WTC11 (cell line): ENCODE results near the gene AP4M1. TPM values are rescaled to one million over a fixed set of nuclear protein-coding genes. Genes with fewer than 3 reads are reported as not detected.
A peak's percentile ranks its signal among the peaks of the same experiment; 100 is the strongest.

ENCODE experiments used
- ATF1 ChIP-seq: sonication (generic); formaldehyde crosslinking; IDR thresholded peaks from 2 replicates; pipeline ENCODE4 v1.8.1; 2023; ENCODE audit warnings: mild to moderate bottlenecking, moderate library complexity, missing genetic modification reagents
- CBFB ChIP-seq: sonication (generic); formaldehyde crosslinking; IDR thresholded peaks from 2 replicates; pipeline ENCODE4 v1.8.1; 2022; ENCODE audit warnings: mild to moderate bottlenecking, low read depth, missing genetic modification reagents
- CREM ChIP-seq: sonication (generic); formaldehyde crosslinking; IDR thresholded peaks from 2 replicates; pipeline ENCODE4 v1.8.1; 2022; ENCODE audit warnings: mild to moderate bottlenecking, missing genetic modification reagents, moderate library complexity
- ELF4 ChIP-seq: sonication (generic); formaldehyde crosslinking; IDR thresholded peaks from 2 replicates; pipeline ENCODE4 v1.8.1; 2022; ENCODE audit warnings: low read depth, mild to moderate bottlenecking, moderate library complexity, missing genetic modification reagents
- EMX1 ChIP-seq: fragments of 250-450 bp; sonication (Bioruptor Pico); IDR thresholded peaks from 2 replicates; pipeline ENCODE4 v1.8.0; 2021; ENCODE audit warnings: mild to moderate bottlenecking
- FOXP1 ChIP-seq: sonication (generic); formaldehyde crosslinking; IDR thresholded peaks from 2 replicates; pipeline ENCODE4 v1.8.0; 2022; ENCODE audit warnings: missing genetic modification reagents, mild to moderate bottlenecking, moderate library complexity, borderline replicate concordance
- HMGA2 ChIP-seq: fragments of 250-450 bp; sonication (Bioruptor Pico); IDR thresholded peaks from 2 replicates; pipeline ENCODE4 v1.4.0; 2021; ENCODE audit warnings: mild to moderate bottlenecking, moderate library complexity
- JAZF1 ChIP-seq: fragments of 250-450 bp; sonication (Bioruptor Pico); IDR thresholded peaks from 2 replicates; pipeline ENCODE4 v1.9.0; 2021; ENCODE audit warnings: moderate library complexity, mild to moderate bottlenecking, inconsistent platforms
- JUN ChIP-seq: sonication (generic); formaldehyde crosslinking; IDR thresholded peaks from 2 replicates; pipeline ENCODE4 v1.8.0; 2023; ENCODE audit warnings: mild to moderate bottlenecking, missing genetic modification reagents
- KAT7 ChIP-seq: sonication (generic); formaldehyde crosslinking; IDR thresholded peaks from 2 replicates; pipeline ENCODE4 v1.8.1; 2023; ENCODE audit warnings: missing genetic modification reagents, mild to moderate bottlenecking, borderline replicate concordance
- NFYB ChIP-seq: sonication (generic); formaldehyde crosslinking; conservative IDR thresholded peaks from 2 replicates; pipeline ENCODE4 v1.8.0; 2022; ENCODE audit warnings: low read depth, missing genetic modification reagents
- NR2C2 ChIP-seq: sonication (generic); formaldehyde crosslinking; IDR thresholded peaks from 2 replicates; pipeline ENCODE4 v1.8.0; 2022; ENCODE audit warnings: mild to moderate bottlenecking, missing genetic modification reagents
- NR3C1 ChIP-seq: sonication (generic); formaldehyde crosslinking; conservative IDR thresholded peaks from 2 replicates; pipeline ENCODE4 v1.8.1; 2023; ENCODE audit warnings: low read depth, mild to moderate bottlenecking, missing genetic modification reagents
- OVOL2 ChIP-seq: fragments of 250-450 bp; sonication (Bioruptor Pico); IDR thresholded peaks from 2 replicates; pipeline ENCODE4 v1.9.0; 2021; ENCODE audit warnings: mild to moderate bottlenecking, borderline replicate concordance
- SP1 ChIP-seq: sonication (generic); formaldehyde crosslinking; conservative IDR thresholded peaks from 2 replicates; pipeline ENCODE4 v1.8.1; 2022; ENCODE audit warnings: missing genetic modification reagents
- TEAD4 ChIP-seq: sonication (generic); formaldehyde crosslinking; IDR thresholded peaks from 2 replicates; pipeline ENCODE4 v1.8.0; 2022; ENCODE audit warnings: mild to moderate bottlenecking, missing genetic modification reagents
- ZNF121 ChIP-seq: sonication (generic); formaldehyde crosslinking; IDR thresholded peaks from 2 replicates; pipeline ENCODE4 v1.8.0; 2023; ENCODE audit warnings: missing genetic modification reagents
- ZNF232 ChIP-seq: sonication (generic); formaldehyde crosslinking; IDR thresholded peaks from 2 replicates; pipeline ENCODE4 v1.8.0; 2022; ENCODE audit warnings: mild to moderate bottlenecking, missing genetic modification reagents
- ZNF263 ChIP-seq: sonication (generic); formaldehyde crosslinking; IDR thresholded peaks from 2 replicates; pipeline ENCODE4 v1.8.1; 2022; ENCODE audit warnings: low read depth, mild to moderate bottlenecking, moderate library complexity, missing genetic modification reagents
- ZNF423 ChIP-seq: fragments of 250-450 bp; sonication (Bioruptor Pico); IDR thresholded peaks from 2 replicates; pipeline ENCODE4 v2.1.2; 2022; ENCODE audit warnings: mild to moderate bottlenecking, moderate library complexity
- total RNA-seq: library from RNA; stranded (reverse); gene quantifications from 3 replicates; pipeline ENCODE4 v1.2.3, GENCODE V29; 2021
- TF ChIP-seq, protein P1 (sequence below): sonication (generic); formaldehyde crosslinking; IDR thresholded peaks from 2 replicates; pipeline ENCODE4 v1.8.1; 2022; ENCODE audit warnings: low read depth, mild to moderate bottlenecking, moderate library complexity, missing genetic modification reagents, borderline replicate concordance
- TF ChIP-seq, protein P2 (sequence below): fragments of 250-450 bp; sonication (Bioruptor Pico); IDR thresholded peaks from 2 replicates; pipeline ENCODE4 v1.9.0; 2021; ENCODE audit warnings: moderate library complexity, mild to moderate bottlenecking, inconsistent platforms, borderline replicate concordance
- TF ChIP-seq, protein P3 (sequence below): sonication (generic); formaldehyde crosslinking; IDR thresholded peaks from 2 replicates; pipeline ENCODE4 v1.8.0; 2022; ENCODE audit warnings: mild to moderate bottlenecking, missing genetic modification reagents
- TF ChIP-seq, protein P4 (sequence below): fragments of 250-450 bp; sonication (Bioruptor Pico); conservative IDR thresholded peaks from 2 replicates; pipeline ENCODE4 v1.9.0; 2021; ENCODE audit warnings: mild to moderate bottlenecking
- TF ChIP-seq, protein P5 (sequence below): sonication (generic); formaldehyde crosslinking; IDR thresholded peaks from 2 replicates; pipeline ENCODE4 v1.8.0; 2022; ENCODE audit warnings: mild to moderate bottlenecking, missing genetic modification reagents
- TF ChIP-seq, protein P6 (sequence below): sonication (generic); formaldehyde crosslinking; IDR thresholded peaks from 2 replicates; pipeline ENCODE4 v1.8.1; 2023; ENCODE audit warnings: mild to moderate bottlenecking, missing genetic modification reagents, borderline replicate concordance
- TF ChIP-seq, protein P7 (sequence below): sonication (generic); formaldehyde crosslinking; IDR thresholded peaks from 2 replicates; pipeline ENCODE4 v1.8.1; 2023; ENCODE audit warnings: mild to moderate bottlenecking, missing genetic modification reagents

AP4M1 gene
- total RNA-seq, 1 experiment from 2014 or later = 18.0 TPM

DNA sequence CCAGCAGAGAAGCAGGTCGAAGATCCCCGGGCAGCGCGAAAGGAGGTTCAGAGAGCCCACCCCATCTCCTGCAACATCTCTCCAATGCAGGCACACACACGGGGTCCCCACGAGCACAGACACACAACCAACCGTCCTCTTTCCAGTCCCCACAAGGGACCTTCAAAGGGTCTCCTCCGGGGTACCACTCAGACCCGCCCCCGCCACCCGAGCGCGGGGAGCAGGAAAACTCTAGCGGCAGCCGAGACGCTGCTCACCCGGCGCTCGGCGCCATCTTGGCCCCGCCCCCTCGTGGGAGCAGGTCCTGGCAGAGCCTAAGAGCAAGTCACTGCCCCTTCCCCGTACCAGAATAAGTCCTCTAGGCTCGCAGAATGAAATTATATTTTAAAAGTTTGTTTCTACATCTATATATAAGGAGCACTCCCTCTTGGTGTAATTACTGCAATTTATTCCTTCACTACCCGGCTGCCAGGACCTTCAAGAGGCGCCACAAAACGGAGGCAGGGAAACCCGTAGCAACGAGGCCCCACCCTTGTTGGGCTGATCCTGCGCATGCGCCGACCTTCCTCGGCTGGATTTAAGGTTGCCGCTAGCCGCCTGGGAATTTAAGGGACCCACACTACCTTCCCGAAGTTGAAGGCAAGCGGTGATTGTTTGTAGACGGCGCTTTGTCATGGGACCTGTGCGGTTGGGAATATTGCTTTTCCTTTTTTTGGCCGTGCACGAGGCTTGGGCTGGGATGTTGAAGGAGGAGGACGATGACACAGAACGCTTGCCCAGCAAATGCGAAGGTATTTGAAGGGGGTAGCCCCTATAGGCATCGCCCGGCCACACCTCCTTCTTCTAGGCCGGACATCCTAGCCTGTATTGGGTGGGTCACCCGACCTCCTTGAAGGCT lies 17.9 kb downstream of the AP4M1 start, which contains the start of the genes CNPY4 and TAF6 (continued):
- no peak for TF ChIP-seq ZNF263
- no peak for TF ChIP-seq EMX1
- peak; percentile 75 for TF ChIP-seq SP1 (CRISPR knock-in tag)
- TF ChIP-seq, protein P1, sequence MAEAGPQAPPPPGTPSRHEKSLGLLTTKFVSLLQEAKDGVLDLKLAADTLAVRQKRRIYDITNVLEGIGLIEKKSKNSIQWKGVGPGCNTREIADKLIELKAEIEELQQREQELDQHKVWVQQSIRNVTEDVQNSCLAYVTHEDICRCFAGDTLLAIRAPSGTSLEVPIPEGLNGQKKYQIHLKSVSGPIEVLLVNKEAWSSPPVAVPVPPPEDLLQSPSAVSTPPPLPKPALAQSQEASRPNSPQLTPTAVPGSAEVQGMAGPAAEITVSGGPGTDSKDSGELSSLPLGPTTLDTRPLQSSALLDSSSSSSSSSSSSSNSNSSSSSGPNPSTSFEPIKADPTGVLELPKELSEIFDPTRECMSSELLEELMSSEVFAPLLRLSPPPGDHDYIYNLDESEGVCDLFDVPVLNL = no peak
- TF ChIP-seq HMGA2 (CRISPR knock-in tag) = no peak
- TF ChIP-seq CBFB = no peak
- TF ChIP-seq, protein P2, sequence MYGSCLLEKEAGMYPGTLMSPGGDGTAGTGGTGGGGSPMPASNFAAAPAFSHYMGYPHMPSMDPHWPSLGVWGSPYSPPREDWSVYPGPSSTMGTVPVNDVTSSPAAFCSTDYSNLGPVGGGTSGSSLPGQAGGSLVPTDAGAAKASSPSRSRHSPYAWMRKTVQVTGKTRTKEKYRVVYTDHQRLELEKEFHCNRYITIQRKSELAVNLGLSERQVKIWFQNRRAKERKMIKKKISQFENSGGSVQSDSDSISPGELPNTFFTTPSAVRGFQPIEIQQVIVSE (CRISPR knock-in tag) = no peak
- no peak for TF ChIP-seq JUN (CRISPR knock-in tag)
- TF ChIP-seq ZNF232 = peak; percentile 67; the same call in 1 of the 2 replicates
- TF ChIP-seq, protein P3, sequence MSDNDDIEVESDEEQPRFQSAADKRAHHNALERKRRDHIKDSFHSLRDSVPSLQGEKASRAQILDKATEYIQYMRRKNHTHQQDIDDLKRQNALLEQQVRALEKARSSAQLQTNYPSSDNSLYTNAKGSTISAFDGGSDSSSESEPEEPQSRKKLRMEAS (CRISPR knock-in tag) = peak; percentile 23; the same call in 1 of the 2 replicates
- TF ChIP-seq, protein P4, sequence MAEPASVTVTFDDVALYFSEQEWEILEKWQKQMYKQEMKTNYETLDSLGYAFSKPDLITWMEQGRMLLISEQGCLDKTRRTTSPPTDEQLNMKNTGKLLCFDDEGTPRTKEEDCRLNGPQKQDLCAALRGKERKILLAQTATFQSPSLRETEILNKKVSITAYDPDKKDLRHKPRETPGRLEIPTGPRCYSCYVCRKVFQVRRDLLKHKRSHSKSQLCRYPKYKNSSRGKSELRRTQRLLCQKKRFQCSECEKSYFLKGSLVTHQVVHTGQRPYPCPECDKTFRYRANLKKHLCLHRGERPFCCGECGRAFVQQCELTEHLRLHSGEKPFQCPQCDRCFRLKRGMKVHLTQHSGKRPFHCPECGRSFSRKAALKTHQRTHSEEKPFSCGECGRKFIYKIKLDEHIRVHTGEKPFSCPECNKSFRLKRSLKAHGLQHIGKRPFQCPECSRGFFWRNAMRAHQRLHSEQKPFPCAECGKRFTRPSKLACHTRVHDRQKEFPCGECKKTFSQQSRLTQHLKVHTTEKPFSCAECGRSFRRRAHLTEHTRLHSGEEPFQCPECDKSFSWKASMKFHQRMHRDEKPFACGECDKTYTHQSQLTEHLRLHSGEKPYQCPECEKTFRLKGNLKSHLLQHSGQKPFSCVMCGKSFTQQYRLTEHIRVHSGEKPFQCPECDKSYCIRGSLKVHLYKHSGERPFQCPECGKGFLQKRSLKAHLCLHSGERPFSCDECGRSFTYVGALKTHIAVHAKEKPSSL (CRISPR knock-in tag) = no peak
- no peak for TF ChIP-seq KAT7
- TF ChIP-seq JAZF1 (CRISPR knock-in tag) = no peak
- no peak for TF ChIP-seq ELF4 (CRISPR knock-in tag)
- peak; percentile 46; the same call in 1 of the 2 replicates for TF ChIP-seq CREM (CRISPR knock-in tag)
- 0 out of 2 replicates have a peak, but pooled peaks have one; percentile 34 for TF ChIP-seq FOXP1
- no peak; the same call in 1 of the 2 replicates for TF ChIP-seq OVOL2 (CRISPR knock-in tag)
- 0 out of 2 replicates have a peak, but pooled peaks have one; percentile 59 for TF ChIP-seq ATF1 (CRISPR knock-in tag)
- TF ChIP-seq, protein P5, sequence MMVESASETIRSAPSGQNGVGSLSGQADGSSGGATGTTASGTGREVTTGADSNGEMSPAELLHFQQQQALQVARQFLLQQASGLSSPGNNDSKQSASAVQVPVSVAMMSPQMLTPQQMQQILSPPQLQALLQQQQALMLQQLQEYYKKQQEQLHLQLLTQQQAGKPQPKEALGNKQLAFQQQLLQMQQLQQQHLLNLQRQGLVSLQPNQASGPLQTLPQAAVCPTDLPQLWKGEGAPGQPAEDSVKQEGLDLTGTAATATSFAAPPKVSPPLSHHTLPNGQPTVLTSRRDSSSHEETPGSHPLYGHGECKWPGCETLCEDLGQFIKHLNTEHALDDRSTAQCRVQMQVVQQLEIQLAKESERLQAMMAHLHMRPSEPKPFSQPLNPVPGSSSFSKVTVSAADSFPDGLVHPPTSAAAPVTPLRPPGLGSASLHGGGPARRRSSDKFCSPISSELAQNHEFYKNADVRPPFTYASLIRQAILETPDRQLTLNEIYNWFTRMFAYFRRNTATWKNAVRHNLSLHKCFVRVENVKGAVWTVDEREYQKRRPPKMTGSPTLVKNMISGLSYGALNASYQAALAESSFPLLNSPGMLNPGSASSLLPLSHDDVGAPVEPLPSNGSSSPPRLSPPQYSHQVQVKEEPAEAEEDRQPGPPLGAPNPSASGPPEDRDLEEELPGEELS (CRISPR knock-in tag) = no peak
- no peak for TF ChIP-seq ZNF423 (CRISPR knock-in tag)
- TF ChIP-seq, protein P6, sequence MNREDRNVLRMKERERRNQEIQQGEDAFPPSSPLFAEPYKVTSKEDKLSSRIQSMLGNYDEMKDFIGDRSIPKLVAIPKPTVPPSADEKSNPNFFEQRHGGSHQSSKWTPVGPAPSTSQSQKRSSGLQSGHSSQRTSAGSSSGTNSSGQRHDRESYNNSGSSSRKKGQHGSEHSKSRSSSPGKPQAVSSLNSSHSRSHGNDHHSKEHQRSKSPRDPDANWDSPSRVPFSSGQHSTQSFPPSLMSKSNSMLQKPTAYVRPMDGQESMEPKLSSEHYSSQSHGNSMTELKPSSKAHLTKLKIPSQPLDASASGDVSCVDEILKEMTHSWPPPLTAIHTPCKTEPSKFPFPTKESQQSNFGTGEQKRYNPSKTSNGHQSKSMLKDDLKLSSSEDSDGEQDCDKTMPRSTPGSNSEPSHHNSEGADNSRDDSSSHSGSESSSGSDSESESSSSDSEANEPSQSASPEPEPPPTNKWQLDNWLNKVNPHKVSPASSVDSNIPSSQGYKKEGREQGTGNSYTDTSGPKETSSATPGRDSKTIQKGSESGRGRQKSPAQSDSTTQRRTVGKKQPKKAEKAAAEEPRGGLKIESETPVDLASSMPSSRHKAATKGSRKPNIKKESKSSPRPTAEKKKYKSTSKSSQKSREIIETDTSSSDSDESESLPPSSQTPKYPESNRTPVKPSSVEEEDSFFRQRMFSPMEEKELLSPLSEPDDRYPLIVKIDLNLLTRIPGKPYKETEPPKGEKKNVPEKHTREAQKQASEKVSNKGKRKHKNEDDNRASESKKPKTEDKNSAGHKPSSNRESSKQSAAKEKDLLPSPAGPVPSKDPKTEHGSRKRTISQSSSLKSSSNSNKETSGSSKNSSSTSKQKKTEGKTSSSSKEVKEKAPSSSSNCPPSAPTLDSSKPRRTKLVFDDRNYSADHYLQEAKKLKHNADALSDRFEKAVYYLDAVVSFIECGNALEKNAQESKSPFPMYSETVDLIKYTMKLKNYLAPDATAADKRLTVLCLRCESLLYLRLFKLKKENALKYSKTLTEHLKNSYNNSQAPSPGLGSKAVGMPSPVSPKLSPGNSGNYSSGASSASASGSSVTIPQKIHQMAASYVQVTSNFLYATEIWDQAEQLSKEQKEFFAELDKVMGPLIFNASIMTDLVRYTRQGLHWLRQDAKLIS (CRISPR knock-in tag) = no peak
- TF ChIP-seq NFYB = no peak
- no peak for TF ChIP-seq NR3C1 (CRISPR knock-in tag)
- no peak for TF ChIP-seq NR2C2 (CRISPR knock-in tag)
- no peak for TF ChIP-seq ZNF121 (CRISPR knock-in tag)
- TF ChIP-seq, protein P7, sequence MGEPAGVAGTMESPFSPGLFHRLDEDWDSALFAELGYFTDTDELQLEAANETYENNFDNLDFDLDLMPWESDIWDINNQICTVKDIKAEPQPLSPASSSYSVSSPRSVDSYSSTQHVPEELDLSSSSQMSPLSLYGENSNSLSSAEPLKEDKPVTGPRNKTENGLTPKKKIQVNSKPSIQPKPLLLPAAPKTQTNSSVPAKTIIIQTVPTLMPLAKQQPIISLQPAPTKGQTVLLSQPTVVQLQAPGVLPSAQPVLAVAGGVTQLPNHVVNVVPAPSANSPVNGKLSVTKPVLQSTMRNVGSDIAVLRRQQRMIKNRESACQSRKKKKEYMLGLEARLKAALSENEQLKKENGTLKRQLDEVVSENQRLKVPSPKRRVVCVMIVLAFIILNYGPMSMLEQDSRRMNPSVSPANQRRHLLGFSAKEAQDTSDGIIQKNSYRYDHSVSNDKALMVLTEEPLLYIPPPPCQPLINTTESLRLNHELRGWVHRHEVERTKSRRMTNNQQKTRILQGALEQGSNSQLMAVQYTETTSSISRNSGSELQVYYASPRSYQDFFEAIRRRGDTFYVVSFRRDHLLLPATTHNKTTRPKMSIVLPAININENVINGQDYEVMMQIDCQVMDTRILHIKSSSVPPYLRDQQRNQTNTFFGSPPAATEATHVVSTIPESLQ (CRISPR knock-in tag) = no peak
- no peak for TF ChIP-seq TEAD4
